Lower leg skin (tissue), 3 donors: Measurements from ENCODE around the gene ABLIM3.

ENCODE experiments used
- CTCF ChIP-seq, 3 donors: fragments of 450-650 bp; IDR thresholded peaks; one replicate each; pipeline ENCODE4 v1.5.1; 2016; ENCODE audit warnings: antibody characterized with exemption in 3 of 3, mild to moderate bottlenecking in 3 of 3, moderate library complexity in 2 of 3
- POLR2A ChIP-seq, 2 donors: fragments of 450-650 bp; IDR thresholded peaks; one replicate each; pipeline ENCODE4 v1.6.1; 2016 to 2017; ENCODE audit warnings: antibody characterized with exemption in 2 of 2, mild to moderate bottlenecking in 1 of 2, moderate library complexity in 1 of 2

- TF ChIP-seq CTCF (IDR thresholded peaks at IDR 0.05), result no peak
- TF ChIP-seq POLR2A (IDR thresholded peaks at IDR 0.05), result no peak
These were observed 136.5 kb downstream of the ABLIM3 start for GRCh38 chr5:149277801-149278200.
